C4-2B (cell line): ENCODE measurements around the gene VSIR.

Experiments used
- H3K27ac ChIP-seq: fragments of 450-650 bp; 2 replicates; pipeline ENCODE4 v1.5.1; 2017
- CTCF ChIP-seq: fragments of 450-650 bp; conservative IDR thresholded peaks from 2 replicates; pipeline ENCODE4 v1.5.1; 2017; ENCODE audit warnings: mild to moderate bottlenecking
- ZFX ChIP-seq: fragments of 450-650 bp; IDR thresholded peaks from 2 replicates; pipeline ENCODE4 v1.6.1; 2017

VSIR gene

GRCh38 chr10:71812016-71812912 is 38.9 kb upstream of the VSIR start:
- H3K27ac ChIP-seq = no peak overlapping the region
- TF ChIP-seq CTCF (peak; percentile 91), ZFX (no peak)

GRCh38 chr10:71811351-71811750 is 38.0 kb upstream of the VSIR start:
- no peak for TF ChIP-seq CTCF
- TF ChIP-seq ZFX = no peak
- no peak overlapping the region for H3K27ac ChIP-seq

GRCh38 chr10:71810048-71810750 is 36.9 kb upstream of the VSIR start:
- no peak overlapping the region for H3K27ac ChIP-seq
- TF ChIP-seq ZFX = no peak

- H3K27ac ChIP-seq = no peak overlapping the region
- TF ChIP-seq CTCF (no peak), ZFX (no peak)
Measured at GRCh38 chr10:71809628-71810027, 36.3 kb upstream of the VSIR start.

DNA sequence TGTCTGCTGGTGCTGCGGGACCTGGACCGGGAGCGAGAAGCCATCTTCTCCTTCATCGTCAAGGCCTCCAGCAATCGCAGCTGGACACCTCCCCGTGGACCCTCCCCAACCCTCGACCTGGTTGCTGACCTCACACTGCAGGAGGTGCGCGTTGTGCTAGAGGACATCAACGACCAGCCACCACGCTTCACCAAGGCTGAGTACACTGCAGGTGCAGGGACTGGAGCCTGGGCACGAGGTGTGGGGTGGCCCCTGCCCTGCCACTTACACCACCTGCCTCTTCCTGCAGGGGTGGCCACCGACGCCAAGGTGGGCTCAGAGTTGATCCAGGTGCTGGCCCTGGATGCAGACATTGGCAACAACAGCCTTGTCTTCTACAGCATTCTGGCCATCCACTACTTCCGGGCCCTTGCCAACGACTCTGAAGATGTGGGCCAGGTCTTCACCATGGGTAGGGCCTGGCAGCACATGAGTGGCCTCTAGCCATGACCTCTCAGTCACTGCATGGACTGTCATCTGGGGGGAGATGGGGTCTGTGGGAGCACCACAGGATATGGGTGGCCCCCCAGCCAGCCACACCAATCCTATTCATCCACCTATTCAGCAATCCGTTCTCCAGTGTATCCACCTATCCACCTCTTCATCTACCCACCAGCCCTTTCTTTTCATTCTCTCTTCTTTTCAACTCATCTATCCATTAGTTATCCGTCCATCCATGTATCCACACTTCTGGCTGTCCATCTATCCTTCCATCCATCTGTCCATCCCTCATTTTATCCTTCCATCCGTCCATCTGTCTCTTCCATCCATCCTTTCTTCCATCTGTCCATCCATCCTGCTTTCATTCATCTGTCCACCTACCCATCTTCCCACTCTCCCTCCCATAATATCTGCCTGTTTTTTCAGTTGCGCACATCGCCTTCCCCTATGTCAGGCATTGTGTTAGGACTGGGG is 34.5 kb upstream of the VSIR start:
- TF ChIP-seq CTCF (no peak), ZFX (no peak)
- no peak overlapping the region for H3K27ac ChIP-seq

- H3K27ac ChIP-seq = no peak overlapping the region
- TF ChIP-seq CTCF (no peak), ZFX (no peak)
Measured at GRCh38 chr10:71806704-71807556, 33.6 kb upstream of the VSIR start.
